ENCODE results near the gene PML.

- TF ChIP-seq KAT7 (CRISPR knock-in tag; IDR thresholded peaks at IDR 0.05; ENCODE audit: borderline replicate concordance) (no peak), AFF4 (CRISPR knock-in tag; IDR thresholded peaks at IDR 0.05) (no peak), MCM5 (IDR thresholded peaks at IDR 0.05; ENCODE audit: low read depth) (no peak), POLR2AphosphoS5 (IDR thresholded peaks at IDR 0.05; ENCODE audit: control insufficient read depth, insufficient read depth, low read depth, low read length) (no peak)
Measured at GRCh38 chr15:74008901-74009300, 14.4 kb downstream of the PML start.

All from K562 (cell line).